Panc1 (cell line): ENCODE measurements around the gene SCG2. TPM values are rescaled to one million over a fixed set of nuclear protein-coding genes. Genes with fewer than 3 reads are reported as not detected.

ENCODE experiments used
- ATAC-seq: fragments of 200-7000 bp; cut with Tn5 transposase; 2 replicates; pipeline ENCODE4 v1.9.1; 2020; ENCODE audit warnings: mild to moderate bottlenecking, moderate library complexity
- BruUV-seq: library from RNA; stranded (reverse); fragments of 400-500 nt; replicated peaks from 2 replicates; lab custom pipeline; 2021; lab: Mats Ljungman, UMichigan
- CTCF ChIA-PET: fragments of 300-600 bp; sonication (Branson Sonifier 250); formaldehyde crosslinking; loops from one replicate; lab custom pipeline; 2022; ENCODE audit warnings: antibody characterized with exemption; lab: Charles Lee
- POLR2A ChIA-PET: fragments of 300-600 bp; sonication (Branson Sonifier 250); formaldehyde crosslinking; loops from one replicate; lab custom pipeline; 2022; ENCODE audit warnings: antibody characterized with exemption; lab: Charles Lee
- DNase-seq: peaks from one replicate; pipeline ENCODE4 v3.0.0-alpha.2; 2010; ENCODE audit warnings: low read depth, low spot score
- H3K27ac ChIP-seq: 2 replicates; pipeline ENCODE4 v1.5.1; 2011; ENCODE audit warnings: mild to moderate bottlenecking, low read length, inconsistent platforms
- H3K27me3 ChIP-seq: fragments of 200-500 bp; sonication (Bioruptor generic); 2 replicates; pipeline ENCODE4 v1.6.0; 2014; ENCODE audit warnings: low read length, inconsistent platforms; ENCODE audit not compliant: control insufficient read depth, insufficient read depth
- H3K36me3 ChIP-seq: fragments of 200-500 bp; sonication (Bioruptor generic); 2 replicates; pipeline ENCODE4 v1.5.1; 2014; ENCODE audit warnings: inconsistent platforms, mild to moderate bottlenecking, low read length, moderate library complexity; ENCODE audit not compliant: control insufficient read depth, insufficient read depth
- H3K4me1 ChIP-seq: 2 replicates; pipeline ENCODE4 v1.5.1; 2011; ENCODE audit warnings: inconsistent platforms, mild to moderate bottlenecking, low read length, moderate library complexity; ENCODE audit not compliant: control insufficient read depth, insufficient read depth
- H3K4me3 ChIP-seq, 2 experiments: 2 replicates each; pipeline ENCODE4 v1.5.1; 2011 to 2012; ENCODE audit warnings: low read depth in 2 of 2, low read length in 2 of 2, mild to moderate bottlenecking in 2 of 2, inconsistent platforms in 1 of 2, moderate library complexity in 1 of 2
- H3K9me3 ChIP-seq: fragments of 200-500 bp; sonication (Bioruptor generic); 2 replicates; pipeline ENCODE4 v1.5.1; 2014; ENCODE audit warnings: low read depth, mild to moderate bottlenecking, inconsistent platforms, low read length, moderate library complexity; ENCODE audit not compliant: control insufficient read depth, insufficient read depth
- POLR2AphosphoS5 ChIP-seq: IDR thresholded peaks from 2 replicates; pipeline ENCODE4 v1.6.1; 2012; ENCODE audit warnings: mild to moderate bottlenecking, low read depth, low read length, moderate library complexity
- SIN3A ChIP-seq: IDR thresholded peaks from 2 replicates; pipeline ENCODE4 v1.6.1; 2012; ENCODE audit warnings: low read depth, mild to moderate bottlenecking, low read length, moderate library complexity, borderline replicate concordance; ENCODE audit not compliant: insufficient read depth
- TCF7L2 ChIP-seq: IDR thresholded peaks from 2 replicates; pipeline ENCODE4 v1.6.1; 2011; ENCODE audit warnings: mild to moderate bottlenecking, low read depth, low read length, inconsistent platforms
- in situ Hi-C: cut with HindIII; loops from 2 replicates; pipeline ENCODE4 v1.10.0; 2016; ENCODE audit warnings: low sequenced_read_pairs, low pct_unique_long_range_greater_than_20kb
- intact Hi-C: fragments of 100-400 bp; cut with micrococcal nuclease; formaldehyde crosslinking; loops from one replicate; pipeline ENCODE4 v1.10.0; 2022; ENCODE audit not compliant: unreplicated experiment
- total RNA-seq: library from RNA; stranded (reverse); gene quantifications from one replicate; pipeline ENCODE4 v1.2.1, GENCODE V29; 2021; ENCODE audit not compliant: unreplicated experiment
- TF ChIP-seq, protein P1 (sequence below), 2 experiments: IDR thresholded peaks; 2 replicates each; pipeline ENCODE4 v1.6.1; 2011 to 2012; ENCODE audit warnings: low read depth in 2 of 2, control low read depth in 1 of 2, low read length in 1 of 2, mild to moderate bottlenecking in 1 of 2, moderate library complexity in 1 of 2; ENCODE audit not compliant: insufficient read depth in 1 of 2
- TF ChIP-seq, protein P2 (sequence below): fragments of 450-650 bp; IDR thresholded peaks from 2 replicates; pipeline ENCODE4 v1.5.1; 2017; ENCODE audit warnings: mild to moderate bottlenecking

The SCG2 gene
- total RNA-seq, 1 experiment from 2014 or later: 1.7 TPM

DNA sequence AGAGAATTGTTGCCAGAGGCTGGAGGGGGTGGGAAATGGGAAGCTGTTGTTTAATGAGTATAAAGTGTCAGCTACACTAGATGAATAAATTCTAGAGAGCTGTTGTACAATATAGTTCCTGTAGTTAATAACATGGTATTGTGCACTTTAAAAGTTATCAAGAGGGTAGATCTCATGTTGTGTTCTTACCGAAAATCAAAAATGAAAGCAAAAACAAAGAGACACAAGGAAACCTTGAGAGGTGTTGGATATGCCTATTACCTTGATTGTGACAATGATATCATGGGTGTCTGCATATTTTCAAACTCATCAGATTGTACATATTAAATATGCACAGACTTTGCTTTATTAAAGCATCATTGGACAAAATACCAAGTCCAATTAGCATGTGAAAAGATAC lies 43.2 kb downstream of the SCG2 start:
- POLR2A ChIA-PET: no interaction called here

DNA sequence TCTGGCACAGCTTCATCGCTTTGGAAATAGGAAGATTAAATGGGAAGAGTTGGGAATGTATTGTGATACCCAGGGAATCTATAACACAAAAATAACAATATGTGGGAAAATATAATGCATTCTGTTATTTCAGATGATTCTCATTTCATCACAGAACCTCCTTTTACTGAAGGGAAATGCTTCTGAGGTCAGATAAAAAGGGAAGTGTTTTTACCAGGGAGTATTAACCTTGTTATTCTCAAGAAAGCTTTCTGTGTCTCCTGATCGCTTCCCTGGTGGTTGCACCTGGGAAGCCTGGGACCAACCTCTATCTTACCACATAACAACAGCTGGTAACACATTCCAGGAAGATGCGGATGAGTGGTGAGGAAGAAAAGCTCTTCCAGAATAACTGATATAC lies 47.2 kb downstream of the SCG2 start:
- no peaks in the 10 kb centered on the region for H3K9me3 ChIP-seq
- BruUV-seq: no TSS peak
- in situ Hi-C loops (no loop called here), intact Hi-C loops (no loop called here)
- ChIA-PET CTCF (no interaction called here), POLR2A (no interaction called here)
- H3K4me3 ChIP-seq: no peak overlapping the region
- no peaks in the 10 kb centered on the region for H3K36me3 ChIP-seq
- no peak for DNase-seq
- H3K27me3 ChIP-seq: no peaks in the 10 kb centered on the region
- TF ChIP-seq, protein P1, sequence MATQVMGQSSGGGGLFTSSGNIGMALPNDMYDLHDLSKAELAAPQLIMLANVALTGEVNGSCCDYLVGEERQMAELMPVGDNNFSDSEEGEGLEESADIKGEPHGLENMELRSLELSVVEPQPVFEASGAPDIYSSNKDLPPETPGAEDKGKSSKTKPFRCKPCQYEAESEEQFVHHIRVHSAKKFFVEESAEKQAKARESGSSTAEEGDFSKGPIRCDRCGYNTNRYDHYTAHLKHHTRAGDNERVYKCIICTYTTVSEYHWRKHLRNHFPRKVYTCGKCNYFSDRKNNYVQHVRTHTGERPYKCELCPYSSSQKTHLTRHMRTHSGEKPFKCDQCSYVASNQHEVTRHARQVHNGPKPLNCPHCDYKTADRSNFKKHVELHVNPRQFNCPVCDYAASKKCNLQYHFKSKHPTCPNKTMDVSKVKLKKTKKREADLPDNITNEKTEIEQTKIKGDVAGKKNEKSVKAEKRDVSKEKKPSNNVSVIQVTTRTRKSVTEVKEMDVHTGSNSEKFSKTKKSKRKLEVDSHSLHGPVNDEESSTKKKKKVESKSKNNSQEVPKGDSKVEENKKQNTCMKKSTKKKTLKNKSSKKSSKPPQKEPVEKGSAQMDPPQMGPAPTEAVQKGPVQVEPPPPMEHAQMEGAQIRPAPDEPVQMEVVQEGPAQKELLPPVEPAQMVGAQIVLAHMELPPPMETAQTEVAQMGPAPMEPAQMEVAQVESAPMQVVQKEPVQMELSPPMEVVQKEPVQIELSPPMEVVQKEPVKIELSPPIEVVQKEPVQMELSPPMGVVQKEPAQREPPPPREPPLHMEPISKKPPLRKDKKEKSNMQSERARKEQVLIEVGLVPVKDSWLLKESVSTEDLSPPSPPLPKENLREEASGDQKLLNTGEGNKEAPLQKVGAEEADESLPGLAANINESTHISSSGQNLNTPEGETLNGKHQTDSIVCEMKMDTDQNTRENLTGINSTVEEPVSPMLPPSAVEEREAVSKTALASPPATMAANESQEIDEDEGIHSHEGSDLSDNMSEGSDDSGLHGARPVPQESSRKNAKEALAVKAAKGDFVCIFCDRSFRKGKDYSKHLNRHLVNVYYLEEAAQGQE (IDR thresholded peaks at IDR 0.05; ENCODE audit: insufficient read depth in 1 of 2, low read depth in 2 of 2, low read length in 1 of 2): no peak
- TF ChIP-seq POLR2AphosphoS5 (no peak), TCF7L2 (no peak), SIN3A (no peak)
- TF ChIP-seq, protein P2, sequence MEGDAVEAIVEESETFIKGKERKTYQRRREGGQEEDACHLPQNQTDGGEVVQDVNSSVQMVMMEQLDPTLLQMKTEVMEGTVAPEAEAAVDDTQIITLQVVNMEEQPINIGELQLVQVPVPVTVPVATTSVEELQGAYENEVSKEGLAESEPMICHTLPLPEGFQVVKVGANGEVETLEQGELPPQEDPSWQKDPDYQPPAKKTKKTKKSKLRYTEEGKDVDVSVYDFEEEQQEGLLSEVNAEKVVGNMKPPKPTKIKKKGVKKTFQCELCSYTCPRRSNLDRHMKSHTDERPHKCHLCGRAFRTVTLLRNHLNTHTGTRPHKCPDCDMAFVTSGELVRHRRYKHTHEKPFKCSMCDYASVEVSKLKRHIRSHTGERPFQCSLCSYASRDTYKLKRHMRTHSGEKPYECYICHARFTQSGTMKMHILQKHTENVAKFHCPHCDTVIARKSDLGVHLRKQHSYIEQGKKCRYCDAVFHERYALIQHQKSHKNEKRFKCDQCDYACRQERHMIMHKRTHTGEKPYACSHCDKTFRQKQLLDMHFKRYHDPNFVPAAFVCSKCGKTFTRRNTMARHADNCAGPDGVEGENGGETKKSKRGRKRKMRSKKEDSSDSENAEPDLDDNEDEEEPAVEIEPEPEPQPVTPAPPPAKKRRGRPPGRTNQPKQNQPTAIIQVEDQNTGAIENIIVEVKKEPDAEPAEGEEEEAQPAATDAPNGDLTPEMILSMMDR: no peak
- H3K4me1 ChIP-seq: no peaks in the 10 kb centered on the region
- ATAC-seq: no peak
- H3K27ac ChIP-seq: no peak overlapping the region

More for the DNA sequence above, 43.2 kb downstream of the SCG2 start:
- BruUV-seq: no TSS peak
- CTCF ChIA-PET: no interaction called here
- H3K27me3 ChIP-seq: no peaks in the 10 kb centered on the region
- no peaks in the 10 kb centered on the region for H3K36me3 ChIP-seq
- no peak for DNase-seq
- no peak overlapping the region; the same call in 1 of the 2 replicates for H3K27ac ChIP-seq
- no peak for ATAC-seq
- H3K4me3 ChIP-seq: no peak overlapping the region
- intact Hi-C loops: no loop called here
- no peak for TF ChIP-seq TCF7L2
- TF ChIP-seq SIN3A: no peak
- TF ChIP-seq POLR2AphosphoS5: no peak
- TF ChIP-seq, protein P2: no peak
- TF ChIP-seq, protein P1 (IDR thresholded peaks at IDR 0.05; ENCODE audit: insufficient read depth in 1 of 2, low read depth in 2 of 2, low read length in 1 of 2): no peak
- peaks cover 20% of the 10 kb centered on the region for H3K4me1 ChIP-seq
- in situ Hi-C loops: no loop called here
- no peaks in the 10 kb centered on the region for H3K9me3 ChIP-seq
